Umbilical cord (tissue), 2 donors: ENCODE data around the gene LILRB4. TPM values are rescaled to one million over a fixed set of nuclear protein-coding genes. Genes with fewer than 3 reads are reported as not detected.
"Not testable (repeated sequence)": the region's sequence is repeated elsewhere in the genome, so short reads cannot be mapped to it uniquely, and the experiment has no call there.

ENCODE experiments used
- DNase-seq: peaks from one replicate; pipeline ENCODE4 v3.0.0-alpha.2; 2015; ENCODE audit warnings: low spot score
- total RNA-seq: library from RNA; depleted of rRNA; stranded (reverse); fragments of >200 nt; gene quantifications from one replicate; pipeline ENCODE4 v1.2.3, GENCODE V29; 2014; ENCODE audit warnings: low replicate concordance; ENCODE audit not compliant: insufficient read depth

LILRB4 gene
- total RNA-seq, 1 donor from 2014 or later, result 4.6 TPM

DNA sequence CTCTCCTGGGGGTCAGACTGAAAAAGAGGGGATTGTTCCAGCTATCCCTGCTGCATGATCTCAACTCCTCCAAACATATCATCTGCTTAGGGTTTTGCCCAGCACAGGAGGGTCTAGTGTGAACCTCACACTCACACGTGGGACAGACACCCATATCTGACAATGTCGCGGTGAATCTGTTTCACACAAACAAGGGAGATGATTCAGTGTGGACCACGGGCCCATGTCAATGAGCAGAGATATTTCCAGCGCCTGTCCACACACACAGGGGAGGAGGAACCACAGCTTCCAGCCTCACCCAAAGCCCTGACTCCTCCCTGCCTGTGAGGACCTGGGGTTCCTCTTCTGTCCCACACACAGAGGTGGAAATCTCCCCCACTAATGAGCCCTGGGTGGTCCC, 31.9 kb downstream of the LILRB4 start:
- no peak for DNase-seq

DNA sequence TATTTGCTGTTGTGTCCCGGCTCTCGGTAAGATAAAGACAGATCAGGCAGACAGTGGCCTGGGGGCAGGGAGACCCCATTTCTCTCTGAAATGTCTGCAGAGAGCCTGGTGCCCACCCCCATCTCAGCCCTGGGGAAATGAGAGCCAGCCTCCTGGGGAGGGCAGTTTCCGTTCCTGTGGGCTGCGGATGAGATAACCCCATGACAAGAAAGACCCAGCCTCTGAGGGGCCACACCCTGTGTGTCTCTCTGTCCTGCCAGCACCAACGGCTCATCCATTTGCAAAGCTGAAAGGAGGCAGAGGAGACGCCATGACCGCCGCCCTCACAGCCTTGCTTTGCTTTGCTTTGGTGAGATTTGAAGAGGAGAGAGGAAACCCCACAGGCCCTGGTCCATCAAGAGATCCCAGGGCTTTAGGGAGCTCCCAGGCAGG, 33.3 kb downstream of the LILRB4 start:
- no peak for DNase-seq

DNA sequence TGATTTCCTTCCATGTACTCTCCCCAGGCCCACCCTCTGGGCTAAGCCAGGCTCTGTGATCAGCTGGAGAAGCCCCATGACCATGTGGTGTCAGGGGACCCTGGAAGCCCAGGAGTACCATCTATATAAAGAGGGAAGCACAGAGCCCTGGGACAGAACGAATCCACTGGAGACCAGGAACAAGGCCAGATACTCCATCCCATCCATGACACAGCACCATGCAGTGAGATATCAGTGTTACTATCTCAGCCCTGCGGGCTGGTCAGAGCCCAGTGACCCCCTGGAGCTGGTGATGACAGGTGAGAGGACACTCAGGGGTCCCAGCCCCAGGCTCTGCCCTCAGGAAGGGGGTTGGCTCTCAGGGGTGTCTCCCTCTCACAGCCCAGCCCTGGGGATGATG, 34.0 kb downstream of the LILRB4 start:
- DNase-seq, result no peak

DNA sequence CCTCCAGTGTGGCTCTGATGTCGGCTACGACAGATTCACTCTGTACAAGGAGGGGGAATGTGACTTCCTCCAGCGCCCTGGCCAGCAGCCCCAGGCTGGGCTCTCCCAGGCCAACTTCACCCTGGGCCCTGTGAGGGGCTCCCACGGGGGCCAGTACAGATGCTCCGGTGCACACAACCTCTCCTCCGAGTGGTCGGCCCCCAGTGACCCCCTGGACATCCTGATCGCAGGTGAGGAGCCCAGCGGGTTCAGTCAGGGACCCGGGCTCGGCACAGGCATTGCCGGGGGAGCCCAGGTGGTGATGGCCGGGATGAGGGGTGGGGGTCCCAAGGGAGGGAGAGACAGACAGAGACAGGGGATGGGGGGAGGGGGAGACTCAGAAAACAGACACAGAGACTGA, 34.9 kb downstream of the LILRB4 start:
- DNase-seq, result not testable (repeated sequence)

DNA sequence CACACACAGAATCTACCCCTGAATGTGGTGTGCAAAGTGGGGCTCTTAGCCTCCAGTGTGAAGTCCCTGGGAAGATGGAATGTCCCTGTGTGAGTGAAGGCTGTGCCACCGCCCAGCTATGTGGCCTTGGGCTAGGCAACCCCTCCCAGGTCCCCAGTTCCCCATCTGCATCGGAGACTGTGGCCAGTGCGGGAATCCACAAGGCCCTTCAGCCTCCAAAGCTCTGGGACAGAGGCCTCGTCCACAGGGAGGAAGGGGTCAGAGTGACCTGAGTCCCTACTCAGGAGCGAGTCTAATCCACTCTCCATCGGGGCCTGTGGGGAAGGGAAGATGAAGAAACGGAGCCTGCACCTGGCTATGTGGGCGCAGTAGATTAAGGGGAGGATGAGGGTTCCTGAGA, 42.1 kb downstream of the LILRB4 start:
- no peak for DNase-seq

DNA sequence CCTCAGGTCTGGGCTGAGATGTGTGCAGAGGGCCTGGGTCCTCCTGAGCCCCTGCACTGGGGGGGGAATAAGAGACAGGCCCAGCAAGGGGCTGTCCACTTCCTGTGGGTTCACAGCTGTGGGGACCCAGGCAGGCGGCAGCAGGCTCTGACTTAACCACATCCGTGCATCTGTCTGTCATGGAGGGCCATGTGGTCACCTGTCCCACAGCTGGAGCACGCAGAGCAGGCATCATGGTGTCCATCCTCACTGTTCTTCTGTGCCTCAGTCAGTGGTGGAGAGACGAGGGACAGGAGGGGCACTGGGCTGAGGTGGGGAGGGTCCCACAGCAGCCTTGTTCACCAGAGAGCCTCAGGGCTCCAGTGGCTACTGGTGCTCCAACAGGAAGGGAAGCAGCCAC, 45.2 kb downstream of the LILRB4 start:
- DNase-seq, result no peak

DNA sequence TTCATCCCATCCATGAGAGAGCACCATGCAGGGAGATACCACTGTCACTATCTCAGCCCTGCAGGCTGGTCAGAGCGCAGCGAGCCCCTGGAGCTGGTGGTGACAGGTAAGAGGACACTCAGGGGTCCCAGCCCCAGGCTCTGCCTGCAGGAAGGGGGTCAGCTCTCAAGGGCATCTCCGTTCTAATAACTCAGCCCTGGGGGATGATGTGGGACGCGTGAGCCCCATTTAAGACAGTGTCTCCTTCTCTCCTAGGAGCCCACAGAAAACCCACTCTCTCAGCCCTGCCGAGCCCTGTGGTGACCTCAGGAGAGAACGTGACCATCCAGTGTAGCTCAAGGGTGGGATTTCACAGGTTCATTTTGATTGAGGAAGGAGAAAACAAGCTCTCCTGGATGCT, 46.0 kb downstream of the LILRB4 start:
- DNase-seq, result no peak

DNA sequence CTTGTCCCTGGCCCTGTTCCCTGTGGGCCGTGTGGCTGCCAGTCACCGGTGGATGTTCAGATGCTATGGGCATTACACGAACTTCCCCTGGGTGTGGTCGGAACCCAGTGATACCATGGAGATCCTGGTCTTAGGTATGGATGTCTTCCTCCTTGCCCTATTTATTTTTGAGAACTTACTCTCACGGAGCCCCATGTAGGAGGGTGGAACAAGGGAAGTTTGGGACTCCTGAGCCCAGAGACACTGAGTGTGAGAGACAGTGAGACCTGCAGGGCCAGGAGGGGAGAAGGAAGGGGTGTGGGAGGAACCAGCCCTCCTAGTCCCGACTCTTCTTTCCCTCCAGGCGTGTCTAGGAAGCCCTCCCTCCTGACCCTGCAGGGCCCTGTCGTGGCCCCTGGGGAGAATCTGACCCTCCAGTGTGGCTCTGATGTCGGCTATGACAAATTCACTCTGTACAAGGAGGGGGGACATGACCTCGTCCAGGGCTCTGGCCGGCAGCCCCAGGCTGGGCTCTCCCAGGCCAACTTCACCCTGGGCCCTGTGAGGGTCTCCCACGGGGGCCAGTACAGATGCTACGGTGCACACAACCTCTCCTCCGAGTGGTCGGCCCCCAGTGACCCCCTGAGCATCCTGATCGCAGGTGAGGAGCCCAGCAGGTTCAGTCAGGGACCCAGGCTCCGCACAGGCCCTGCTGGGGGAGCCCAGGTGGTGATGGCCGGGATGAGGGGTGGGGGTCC, 46.6 kb downstream of the LILRB4 start:
- no peak for DNase-seq

DNA sequence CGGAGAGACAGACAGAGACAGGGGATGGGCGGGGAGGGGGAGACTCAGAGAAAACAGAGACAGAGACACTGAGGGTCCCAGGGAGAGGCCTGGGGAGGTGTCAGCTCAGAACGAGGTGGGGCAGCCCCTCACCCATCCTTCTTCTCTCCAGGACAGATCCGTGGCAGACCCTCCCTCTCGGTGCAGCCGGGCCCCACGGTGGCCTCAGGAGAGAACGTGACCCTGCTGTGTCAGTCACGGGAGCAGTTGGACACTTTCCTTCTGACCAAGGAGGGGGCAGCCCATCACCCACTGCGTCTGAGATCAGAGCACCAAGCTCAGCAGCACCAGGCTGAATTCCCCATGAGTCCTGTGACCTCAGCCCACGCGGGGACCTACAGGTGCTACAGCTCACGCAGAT, 47.2 kb downstream of the LILRB4 start:
- not testable (repeated sequence) for DNase-seq

Other genes with a start within 250 kb of the LILRB4 start
- 0.24 TPM for gene TTYH1, start 247.5 kb upstream of the LILRB4 start, total RNA-seq
- 19.7 TPM for gene LENG8, start 213.8 kb upstream of the LILRB4 start, total RNA-seq
- 18.1 TPM for gene LENG9, start 199.2 kb upstream of the LILRB4 start, total RNA-seq
- 104 TPM for gene CDC42EP5, start 189.7 kb upstream of the LILRB4 start, total RNA-seq
- gene LAIR2, start 160.2 kb upstream of the LILRB4 start, total RNA-seq, result not detected
- 1.4 TPM for gene LILRA2, start 89.2 kb upstream of the LILRB4 start, total RNA-seq
- 1.4 TPM for gene LILRA1, start 69.4 kb upstream of the LILRB4 start, total RNA-seq
- 0.72 TPM for gene LILRB1, start 32.5 kb upstream of the LILRB4 start, total RNA-seq
- gene KIR3DL3, start 61.5 kb downstream of the LILRB4 start, total RNA-seq, result 0.24 TPM
- 1.7 TPM for gene KIR2DL3, start 75.5 kb downstream of the LILRB4 start, total RNA-seq
- gene KIR2DL1, start 106.8 kb downstream of the LILRB4 start, total RNA-seq, result not detected
- not detected for gene KIR2DL4, start 140.6 kb downstream of the LILRB4 start, total RNA-seq
- 1.7 TPM for gene KIR3DL1, start 153.5 kb downstream of the LILRB4 start, total RNA-seq
- gene KIR2DS4, start 169.7 kb downstream of the LILRB4 start, total RNA-seq, result 0.72 TPM
- gene KIR3DL2, start 187.5 kb downstream of the LILRB4 start, total RNA-seq, result 0.72 TPM
- not detected for gene FCAR, start 211.2 kb downstream of the LILRB4 start, total RNA-seq
- not detected for gene NCR1, start 243.2 kb downstream of the LILRB4 start, total RNA-seq